ENCODE results near the gene FAM240A.

The FAM240A gene

DNA sequence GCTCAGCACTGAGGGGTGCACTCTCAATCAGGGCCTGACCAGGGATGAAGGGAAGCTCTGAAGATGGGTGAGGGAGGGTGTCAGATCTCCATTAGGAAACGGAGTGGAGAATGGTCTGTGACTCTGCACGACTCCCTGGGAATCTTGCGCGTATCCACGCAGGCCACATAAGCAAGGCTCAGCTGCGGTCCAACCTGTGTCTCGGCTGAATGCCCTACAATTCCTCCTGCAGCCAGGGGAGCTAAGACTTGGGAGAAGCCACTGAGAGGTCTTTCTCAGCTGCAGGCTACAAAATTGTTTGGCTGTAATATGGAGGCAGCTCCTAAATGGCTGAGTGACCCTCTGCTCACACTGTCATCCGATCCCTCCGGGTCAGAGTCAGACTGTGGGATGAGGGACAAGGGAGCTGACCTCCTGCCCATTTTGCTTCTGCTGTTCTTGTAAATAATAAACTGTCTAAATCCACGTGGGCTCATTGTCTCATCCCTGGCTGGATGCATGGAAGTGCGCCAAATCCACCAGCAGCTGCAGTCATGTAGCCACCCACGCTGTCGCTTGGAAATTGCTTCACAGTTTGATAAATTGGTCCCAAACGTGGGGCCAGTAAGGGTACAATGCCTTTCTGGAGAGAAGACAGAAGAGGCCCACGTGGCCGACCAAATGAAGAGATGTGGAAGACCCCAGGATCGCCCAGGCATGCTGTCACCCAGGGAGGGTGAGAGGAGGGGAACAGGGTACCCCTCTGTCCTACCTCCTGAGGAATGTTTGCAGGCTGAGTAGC, 50.6 kb downstream of the FAM240A start:
- no peak for DNase-seq (ENCODE audit: low read depth in 2 of 2)

DNA sequence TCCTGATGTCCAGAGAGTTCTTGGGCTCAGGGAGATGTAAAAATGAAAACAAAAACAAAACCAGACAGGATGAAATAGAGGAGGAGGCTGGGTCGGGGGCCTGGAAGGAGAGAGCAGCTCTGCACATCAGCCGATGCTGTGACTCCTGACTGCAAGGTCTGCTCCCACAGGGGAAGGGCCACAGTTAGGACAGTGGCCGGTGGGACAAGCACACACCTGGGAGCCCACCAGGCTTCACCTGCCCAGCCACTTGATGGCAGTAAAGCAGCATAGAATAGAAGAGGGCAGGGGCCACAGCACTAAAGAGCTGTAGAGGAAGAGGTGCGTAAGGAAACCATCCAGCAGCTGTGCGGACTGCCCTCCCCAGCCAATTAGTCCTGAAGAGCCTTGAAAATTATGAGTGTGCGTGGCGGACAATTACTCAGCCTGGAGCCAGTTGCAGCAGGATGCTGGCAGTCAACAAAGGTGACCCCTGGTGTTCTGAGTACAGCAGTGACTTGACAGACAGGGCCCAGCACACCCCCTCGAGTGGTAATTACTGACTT, 51.3 kb downstream of the FAM240A start:
- no peak for DNase-seq (ENCODE audit: low read depth in 2 of 2)

DNA sequence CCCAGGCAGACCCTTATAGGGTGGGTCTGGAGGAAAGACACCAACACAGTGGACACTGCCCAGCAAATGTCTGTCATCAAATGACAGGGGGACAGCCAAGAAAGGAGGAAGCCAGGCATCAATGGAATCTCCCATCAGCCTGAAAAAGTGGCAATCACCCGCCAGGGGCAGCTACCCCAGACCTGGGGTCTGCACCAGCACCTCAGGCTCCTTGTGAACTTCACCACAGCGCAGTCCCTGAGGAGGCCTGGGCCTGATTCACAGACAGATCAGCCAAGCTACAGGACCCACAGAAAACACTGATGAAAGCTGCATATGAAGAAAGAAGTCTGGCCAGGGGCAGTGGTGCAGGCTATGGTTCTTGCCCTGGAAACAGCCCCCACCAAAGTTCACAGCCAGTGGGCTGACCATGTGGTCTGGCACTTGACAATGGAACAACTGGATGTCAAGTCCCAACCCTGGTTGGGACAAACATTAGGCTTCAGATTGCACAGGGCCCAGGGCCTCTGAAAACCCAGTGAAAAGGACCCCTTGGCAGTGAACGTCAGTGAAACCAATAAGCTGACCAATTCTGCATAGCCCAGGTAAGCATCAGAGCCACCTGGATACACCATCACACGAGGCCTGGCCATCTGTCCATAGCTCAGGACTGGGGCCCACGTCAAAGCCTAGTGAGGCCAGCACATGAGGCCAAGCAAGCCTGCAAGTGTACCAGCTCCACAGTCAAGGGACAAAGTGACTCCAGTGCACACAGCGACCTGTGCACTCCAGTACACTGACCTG, 52.1 kb downstream of the FAM240A start:
- DNase-seq (ENCODE audit: low read depth in 2 of 2) = no peak

DNA sequence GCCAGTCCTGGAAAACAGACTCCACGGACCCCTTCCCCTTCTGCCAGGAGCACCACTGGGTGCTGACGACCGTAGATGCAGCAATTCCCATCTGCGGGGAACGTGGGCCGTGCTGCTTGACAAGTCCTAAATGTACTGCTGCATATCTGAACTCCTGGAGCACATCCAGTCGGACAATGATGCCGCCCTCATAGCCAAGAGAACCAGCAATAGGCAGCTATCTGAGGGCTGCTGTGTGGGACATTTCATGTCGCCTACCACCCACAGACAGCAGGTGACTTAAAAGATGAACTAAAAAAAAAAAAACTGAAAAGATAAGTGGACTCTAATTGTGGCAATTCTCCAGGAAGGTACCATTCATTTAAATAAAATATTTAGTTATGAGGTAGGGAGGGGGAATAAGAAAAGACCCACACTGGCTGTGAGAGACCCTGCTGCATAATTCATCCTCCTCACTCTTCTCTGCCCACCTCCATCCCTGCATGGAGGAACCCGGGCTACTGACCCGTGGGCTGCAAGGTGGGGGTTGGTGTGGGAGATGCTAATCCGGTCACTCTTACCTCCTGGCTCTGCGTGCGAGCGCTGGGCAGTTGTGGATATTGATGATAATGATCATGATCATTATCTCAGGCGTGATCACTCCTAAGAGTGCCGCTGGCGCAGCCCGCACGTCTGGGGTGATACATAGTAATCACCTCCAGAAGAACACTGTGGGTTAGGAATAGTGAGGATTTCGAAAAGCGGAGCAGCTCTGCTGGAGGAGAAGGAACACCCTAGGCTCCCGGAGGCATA, 52.8 kb downstream of the FAM240A start:
- no peak for DNase-seq (ENCODE audit: low read depth in 2 of 2)

DNA sequence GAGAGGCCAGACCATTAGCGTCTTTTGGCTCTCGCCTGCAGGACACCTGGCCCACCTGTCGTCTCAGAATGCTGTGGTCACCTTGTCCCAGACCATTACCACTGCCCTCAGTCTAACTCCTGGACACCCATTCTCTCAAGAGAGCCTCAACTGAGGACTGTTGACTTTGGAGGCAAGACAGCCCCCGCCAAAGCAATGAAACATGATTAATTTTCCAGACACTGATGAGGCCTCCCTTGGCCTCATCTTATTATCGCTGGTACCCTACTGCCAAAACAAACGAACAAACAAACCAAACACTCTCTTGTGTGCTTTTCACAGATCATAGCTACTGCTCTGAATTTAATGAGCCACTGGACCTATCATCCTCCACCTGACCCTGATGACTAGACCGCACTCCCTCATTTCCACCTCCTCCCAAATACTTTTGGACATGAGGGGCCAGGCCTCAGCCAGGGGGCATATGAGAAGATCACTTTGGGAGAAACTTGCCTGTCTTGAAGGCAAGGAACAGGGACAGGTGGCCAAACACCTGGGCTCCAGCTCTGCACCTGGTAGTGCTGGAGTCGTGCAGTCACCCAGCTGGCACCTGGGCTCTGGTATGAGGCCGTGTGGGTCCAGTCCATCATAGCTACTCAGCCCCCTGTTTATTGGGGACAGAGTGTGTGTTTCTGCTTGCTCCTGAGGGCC, 53.6 kb downstream of the FAM240A start:
- no peak for DNase-seq (ENCODE audit: low read depth in 2 of 2)

DNA sequence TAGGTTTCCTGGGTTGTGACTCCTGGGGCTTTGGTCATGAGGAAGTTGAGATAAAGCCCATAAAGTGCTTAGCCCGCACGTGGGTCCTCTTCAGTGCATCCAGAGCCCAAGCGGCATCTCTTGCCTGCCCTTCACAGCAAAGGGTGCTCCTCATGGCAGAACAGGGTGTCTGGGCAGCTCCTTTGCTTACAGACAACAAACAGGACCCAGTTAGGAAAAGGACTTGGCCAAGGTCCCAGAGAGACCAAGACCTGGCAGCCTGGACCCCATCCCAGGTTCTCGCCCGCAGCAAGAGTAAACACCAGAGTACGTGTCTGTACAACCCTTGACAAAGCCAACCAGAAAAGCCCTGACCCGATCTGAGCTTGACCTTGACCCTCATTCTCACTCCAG, 54.1 kb downstream of the FAM240A start:
- no peak for DNase-seq (ENCODE audit: low read depth in 2 of 2)

DNA sequence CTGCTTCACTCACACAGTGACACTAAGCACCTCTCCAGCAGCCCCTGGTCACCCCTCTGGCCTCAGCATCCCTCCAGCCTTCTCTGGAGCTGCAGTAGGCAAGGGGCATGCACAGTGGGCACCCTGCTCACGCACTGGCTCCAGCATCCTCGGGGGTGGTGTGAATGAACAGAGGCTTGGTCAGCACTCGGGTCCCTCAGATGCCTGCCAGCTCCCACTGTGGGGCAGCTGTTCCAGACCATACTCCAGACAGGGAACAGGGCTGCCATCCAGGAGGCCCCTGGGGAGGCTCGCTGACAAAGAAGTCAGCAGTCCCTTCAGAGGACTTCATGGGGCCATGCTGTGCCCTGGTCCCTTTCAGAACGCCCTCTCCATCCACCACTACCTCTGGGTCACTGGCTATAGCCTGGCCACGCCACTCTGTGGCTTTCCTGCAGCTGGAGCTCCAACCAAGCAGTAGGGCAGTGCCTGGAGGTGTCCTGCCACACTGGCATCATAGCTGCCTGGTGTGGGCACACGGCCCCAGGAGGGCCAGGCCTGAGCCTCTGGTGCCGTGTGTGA, 54.8 kb downstream of the FAM240A start:
- no peak for DNase-seq (ENCODE audit: low read depth in 2 of 2)

DNA sequence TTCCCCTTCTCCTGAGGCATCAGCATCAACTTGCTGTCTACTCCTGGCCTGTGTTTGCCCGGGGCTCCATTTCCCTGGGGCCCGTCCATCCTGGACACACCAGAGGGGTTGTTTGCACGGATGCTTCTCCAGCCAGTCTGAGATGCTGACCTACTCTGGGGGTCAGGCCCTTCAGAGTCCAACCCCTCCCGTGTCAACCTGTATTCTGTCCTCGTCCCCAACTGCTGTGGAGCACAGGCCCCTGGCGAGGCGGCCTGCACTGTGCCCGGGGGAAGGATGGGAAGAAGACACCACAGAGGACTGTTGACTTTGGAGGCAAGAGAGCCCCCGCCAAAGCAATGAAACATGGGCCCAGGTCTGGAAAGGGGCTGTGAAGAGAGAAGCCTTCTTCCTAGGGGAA, 55.3 kb downstream of the FAM240A start:
- no peak for DNase-seq (ENCODE audit: low read depth in 2 of 2)

DNA sequence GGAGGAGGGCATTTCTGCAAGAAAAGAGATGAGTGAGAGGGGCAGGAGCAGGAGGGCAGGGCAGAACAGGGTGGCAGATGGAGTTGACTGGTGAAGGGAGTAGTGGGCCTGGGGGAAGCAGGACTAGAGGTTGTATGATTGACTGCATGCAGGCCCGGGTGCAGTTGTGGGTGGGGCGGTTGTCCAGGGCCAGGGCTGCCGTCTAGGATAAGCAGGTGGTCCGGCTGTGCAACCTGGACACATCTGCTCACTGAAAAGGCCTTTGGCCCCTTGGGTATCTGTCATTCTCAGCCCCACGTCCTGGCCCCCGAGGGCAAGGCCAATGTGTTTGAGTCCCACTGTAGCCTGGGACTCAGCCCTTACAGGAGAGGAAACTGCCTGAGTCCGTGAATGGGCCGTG, 55.8 kb downstream of the FAM240A start:
- no peak for DNase-seq (ENCODE audit: low read depth in 2 of 2)

DNA sequence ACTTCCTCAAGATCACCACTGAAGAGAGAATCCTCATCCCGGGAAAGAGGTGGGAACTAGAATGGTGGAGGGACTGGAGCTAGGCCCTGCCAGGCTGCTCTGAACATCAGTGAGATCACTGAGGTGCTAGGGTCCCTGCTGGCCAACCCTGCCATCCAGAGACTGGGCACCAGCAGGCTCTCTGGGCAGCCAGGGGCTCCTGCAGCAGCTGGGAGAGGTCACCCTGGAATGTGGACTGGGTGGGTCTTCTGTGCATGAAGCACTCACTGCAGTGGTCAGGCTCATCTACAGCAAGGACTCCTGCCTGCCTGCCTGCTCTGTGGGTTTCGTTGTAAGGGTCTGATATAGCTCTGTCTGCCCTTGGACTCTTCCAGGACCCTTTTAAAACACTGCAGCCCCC, 56.3 kb downstream of the FAM240A start:
- no peak for DNase-seq (ENCODE audit: low read depth in 2 of 2)

DNA sequence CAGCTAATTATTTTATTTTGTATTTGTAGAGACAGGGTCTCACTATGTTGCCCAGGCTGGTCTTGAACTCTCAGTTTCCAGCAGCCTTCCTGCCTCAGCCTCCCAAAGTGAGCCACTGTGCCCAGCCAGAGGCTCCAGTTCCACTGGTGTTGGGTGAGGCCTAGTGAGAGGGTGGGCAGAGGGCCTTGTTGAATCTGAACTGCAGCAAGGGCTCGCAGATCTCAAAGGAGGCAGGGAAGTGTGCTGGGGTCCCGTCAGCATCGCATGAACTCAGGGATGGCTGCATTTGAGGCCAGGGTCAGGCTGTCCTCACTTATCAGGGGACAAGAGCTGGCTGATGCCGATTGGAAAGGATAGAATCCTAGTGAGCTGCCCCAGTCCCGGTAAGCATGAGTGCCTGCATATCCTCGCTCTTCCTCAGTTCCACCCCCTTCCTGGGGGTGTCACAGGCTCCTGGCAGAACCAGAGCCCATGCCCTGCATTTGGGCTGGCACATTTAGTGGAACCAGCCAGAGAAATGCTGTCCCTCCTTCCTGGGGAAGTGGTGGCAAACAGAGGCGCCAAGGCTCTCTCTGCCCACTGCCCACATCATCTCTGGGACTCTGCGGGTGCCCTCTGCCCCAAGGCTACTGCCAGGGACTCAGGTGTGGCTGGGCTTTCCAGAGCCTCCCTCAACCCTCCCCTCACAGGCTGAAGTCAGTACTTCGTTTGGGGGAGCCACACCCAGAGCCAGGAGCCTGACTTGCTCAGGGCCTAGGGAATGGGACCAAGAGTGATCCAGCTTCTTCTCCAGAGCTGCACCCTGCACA, 57.1 kb downstream of the FAM240A start:
- DNase-seq (ENCODE audit: low read depth in 2 of 2) = no peak

DNA sequence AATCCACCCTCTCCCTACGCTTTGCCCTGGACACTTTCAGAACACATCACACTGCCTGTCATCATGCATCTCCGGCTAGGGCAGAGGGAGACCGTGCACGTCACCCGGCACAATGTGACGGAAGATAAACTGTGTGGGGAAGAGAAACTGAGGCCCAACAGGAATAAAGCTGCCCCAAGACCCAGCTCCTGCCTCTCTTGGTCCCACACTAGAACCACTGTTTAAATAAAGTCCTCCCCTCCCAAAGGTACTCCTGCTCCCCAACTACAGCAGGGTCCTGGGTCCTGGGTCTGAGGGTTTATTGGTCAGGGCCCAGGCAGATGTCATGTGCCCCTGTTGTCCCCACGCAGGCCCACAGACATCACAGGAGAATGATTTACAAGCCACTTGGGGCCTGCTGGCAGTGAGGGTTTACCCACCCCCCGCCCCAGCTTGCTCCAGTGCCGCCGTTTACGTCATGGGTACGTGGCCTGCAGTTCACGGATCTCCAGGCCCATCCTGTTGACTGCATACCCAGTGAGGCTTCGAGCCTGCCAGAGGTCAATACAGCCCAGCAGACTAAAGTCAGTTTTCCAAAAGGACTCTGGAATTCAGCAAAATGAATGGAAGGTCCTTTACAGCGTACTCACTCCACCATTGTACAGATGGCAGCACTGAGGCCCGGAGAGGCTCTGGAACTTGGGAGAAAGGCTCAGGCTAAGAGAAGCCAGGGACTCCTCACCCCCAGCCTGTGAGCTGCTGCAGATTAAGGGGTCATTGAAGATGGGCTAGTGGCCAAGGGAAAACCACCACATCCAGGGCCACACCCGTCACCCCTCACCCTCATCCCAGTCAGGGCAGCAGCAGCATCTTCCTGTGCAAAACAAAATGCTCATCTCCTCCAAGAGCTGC, 57.9 kb downstream of the FAM240A start:
- no peak for DNase-seq (ENCODE audit: low read depth in 2 of 2)

DNA sequence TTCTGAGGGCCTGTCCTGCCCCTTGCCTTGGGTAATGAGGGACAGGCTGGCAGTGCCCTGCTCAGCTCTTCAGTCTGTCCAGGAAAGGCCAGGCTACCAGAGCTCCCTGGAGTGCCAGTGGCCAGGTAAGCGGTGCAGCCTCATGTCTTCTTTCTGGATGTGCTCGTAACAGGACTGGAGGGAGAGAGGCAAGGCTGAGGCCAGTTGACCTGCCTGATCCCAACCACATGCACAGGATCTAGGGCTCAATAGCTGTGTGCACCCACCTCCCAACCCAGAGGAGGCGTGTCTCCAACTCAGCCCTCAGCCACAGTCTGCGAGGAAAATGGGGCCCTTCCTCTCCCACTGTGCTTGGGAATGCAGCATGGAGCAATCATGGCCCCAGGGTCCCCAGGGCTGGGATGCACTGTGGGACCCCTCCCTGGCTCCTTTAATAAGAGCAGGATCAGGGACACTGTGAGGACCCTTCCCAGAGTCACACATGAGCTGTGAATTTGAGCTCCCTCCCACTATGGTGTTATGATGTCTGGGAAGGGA, 58.6 kb downstream of the FAM240A start:
- DNase-seq (ENCODE audit: low read depth in 2 of 2) = no peak

DNA sequence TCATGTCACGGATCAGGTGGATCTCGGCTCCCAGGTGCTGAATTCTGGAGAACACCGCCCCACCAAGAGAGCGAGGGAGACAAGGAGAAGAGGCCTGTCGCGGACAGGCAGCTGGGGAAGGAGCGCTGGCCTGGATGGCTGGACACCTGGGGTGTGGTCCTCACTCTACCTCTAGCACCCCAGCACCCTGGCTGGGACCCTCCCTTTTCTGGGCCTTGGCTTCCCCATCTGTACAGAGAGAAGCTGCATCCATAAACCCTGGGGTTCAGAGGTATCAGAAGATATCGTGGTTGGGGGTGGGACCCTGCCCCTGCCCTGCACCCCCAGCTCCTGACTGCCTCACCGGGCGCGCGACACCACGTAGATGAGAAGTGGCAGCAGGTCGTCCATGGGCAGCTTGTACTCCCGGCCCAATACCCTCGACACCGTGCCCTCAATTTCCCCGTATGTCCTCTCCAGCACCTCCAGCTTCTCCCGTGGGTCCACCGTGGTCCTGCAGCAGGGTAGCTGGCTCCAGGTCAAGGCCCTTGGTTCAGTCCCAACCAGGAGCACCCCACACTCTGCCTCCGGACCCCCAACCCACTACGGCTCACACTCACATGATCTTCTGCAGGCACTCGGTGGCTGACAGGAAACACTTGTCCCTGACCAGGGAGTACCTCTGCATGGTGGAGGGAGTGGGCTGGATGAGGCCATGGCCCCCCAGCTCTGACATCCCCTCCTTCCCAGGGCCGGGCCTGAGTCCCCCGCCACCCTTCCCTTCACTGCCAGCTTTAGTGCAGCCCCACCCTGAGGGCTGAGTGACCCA, 59.4 kb downstream of the FAM240A start:
- no peak for DNase-seq (ENCODE audit: low read depth in 2 of 2)

DNA sequence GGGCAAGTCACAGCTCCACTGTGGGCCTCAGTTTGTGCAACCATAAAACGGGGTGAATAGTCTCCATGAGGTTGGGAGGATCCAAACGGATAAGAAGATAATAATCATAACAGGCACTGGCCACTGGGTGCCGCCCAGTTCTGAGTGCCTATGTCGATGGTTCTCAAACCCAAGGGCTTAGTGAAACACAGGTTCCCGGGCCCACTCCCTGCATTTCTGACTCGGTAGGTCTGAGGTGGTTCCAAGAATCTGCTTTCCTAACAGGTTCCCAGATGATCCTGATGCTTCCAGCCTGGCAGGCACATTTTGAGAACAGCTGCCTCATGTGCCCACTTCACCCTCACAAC, 60.0 kb downstream of the FAM240A start:
- no peak for DNase-seq (ENCODE audit: low read depth in 2 of 2)

DNA sequence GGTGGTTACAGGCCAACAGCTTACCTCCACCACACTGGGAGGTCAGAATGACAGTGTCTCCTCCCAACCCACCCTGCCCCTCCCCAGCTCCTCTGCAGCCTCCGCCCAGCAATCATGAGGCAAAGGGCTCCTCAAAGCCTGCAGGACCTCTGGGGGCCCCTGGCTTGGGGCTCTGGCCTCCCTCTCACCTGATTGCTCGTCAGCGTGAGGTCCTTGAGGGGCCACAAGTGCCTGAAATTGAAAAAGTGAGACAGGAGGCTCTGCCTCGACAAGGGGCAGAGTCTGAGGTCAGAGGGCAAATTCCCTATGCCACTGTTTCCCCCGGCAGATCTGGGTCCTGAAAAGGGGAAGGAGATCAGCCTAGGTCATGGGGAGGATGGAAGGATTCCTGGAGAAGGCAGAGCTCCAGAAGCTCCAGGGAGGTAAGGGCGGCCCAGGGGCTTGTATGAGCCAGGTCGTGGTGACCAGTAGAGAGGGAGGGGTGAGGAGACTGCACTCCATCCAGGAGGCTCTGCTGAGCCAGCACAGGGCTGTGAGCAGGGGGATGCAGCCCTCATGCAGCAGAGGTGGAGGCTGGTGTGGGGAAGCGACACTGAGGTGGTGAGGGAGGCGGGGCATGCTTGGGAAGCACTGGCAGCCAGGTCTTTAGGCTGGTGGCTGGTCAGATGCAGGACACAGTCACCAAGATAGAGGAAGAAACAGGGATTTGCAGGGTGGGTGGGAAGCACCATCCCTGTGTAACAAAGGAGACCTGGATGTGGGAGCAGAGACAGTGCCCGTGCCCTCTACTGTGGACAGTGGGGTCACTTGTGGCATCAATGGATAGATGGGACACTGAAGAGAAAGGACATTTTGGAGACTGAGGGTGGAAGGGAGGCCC, 61.1 kb downstream of the FAM240A start:
- no peak for DNase-seq (ENCODE audit: low read depth in 2 of 2)
